Ectodermal cell (in vitro differentiated cells): ENCODE data around the gene CDH7.
A peak's percentile ranks its signal among the peaks of the same experiment; 100 is the strongest.

ENCODE experiments used
- H3K27ac ChIP-seq: 2 replicates; pipeline ENCODE4 v1.7.0; 2013; ENCODE audit warnings: mild to moderate bottlenecking, low read depth, low read length; ENCODE audit not compliant: insufficient read depth, poor library complexity, severe bottlenecking
- H3K27me3 ChIP-seq: 2 replicates; pipeline ENCODE4 v1.7.0; 2013; ENCODE audit warnings: mild to moderate bottlenecking, low read length; ENCODE audit not compliant: insufficient read depth, control insufficient read depth, poor library complexity, severe bottlenecking
- H3K36me3 ChIP-seq: one replicate; pipeline ENCODE4 v1.7.0; 2013; ENCODE audit warnings: low read length; ENCODE audit not compliant: control insufficient read depth, insufficient read depth
- H3K4me1 ChIP-seq: one replicate; pipeline ENCODE4 v1.7.0; 2013; ENCODE audit warnings: low read length; ENCODE audit not compliant: control insufficient read depth, insufficient read depth
- H3K4me3 ChIP-seq: 2 replicates; pipeline ENCODE4 v1.7.0; 2013; ENCODE audit warnings: low read depth, low read length, control low read depth; ENCODE audit not compliant: insufficient read depth
- H3K9me3 ChIP-seq: 2 replicates; pipeline ENCODE4 v1.7.0; 2013; ENCODE audit warnings: mild to moderate bottlenecking, low read length, moderate library complexity; ENCODE audit not compliant: control insufficient read depth
- WGBS, 2 experiments: methylation state at CpG; one replicate each; pipeline ENCODE4 v1.1.7; 2013; ENCODE audit warnings: missing lambda C conversion rate in 2 of 2; 5-methylcytosine and 5-hydroxymethylcytosine counted together

Gene CDH7

DNA sequence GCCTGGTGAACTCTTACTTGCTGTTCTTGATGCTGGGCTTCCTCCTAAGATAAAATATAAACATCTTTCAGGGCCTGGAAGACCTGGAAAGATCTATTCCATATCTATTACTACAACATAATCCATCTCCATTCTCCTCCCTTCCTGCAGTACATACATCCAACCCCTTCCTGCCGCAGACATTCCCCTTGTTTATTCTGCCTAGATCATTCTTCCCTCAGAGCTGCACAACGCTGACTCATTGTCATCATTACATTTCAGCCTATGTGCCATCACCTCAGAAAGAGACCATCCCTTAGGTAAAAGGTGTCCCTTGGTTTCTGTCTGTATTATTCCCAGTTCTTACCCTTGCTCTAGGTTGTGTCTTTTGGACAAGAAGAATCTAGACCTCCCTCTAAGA, 2.5 kb upstream of the CDH7 start:
- WGBS, 2 experiments: 92% methylated on average over 2 of the region's 2 CpGs
- Histone ChIP-seq H3K36me3 (no peaks in the 10 kb centered on the region), H3K27ac (no peak overlapping the region), H3K4me3 (no peak overlapping the region), H3K4me1 (no peaks in the 10 kb centered on the region), H3K27me3 (peaks cover 29% of the 10 kb centered on the region), H3K9me3 (no peaks in the 10 kb centered on the region)

DNA sequence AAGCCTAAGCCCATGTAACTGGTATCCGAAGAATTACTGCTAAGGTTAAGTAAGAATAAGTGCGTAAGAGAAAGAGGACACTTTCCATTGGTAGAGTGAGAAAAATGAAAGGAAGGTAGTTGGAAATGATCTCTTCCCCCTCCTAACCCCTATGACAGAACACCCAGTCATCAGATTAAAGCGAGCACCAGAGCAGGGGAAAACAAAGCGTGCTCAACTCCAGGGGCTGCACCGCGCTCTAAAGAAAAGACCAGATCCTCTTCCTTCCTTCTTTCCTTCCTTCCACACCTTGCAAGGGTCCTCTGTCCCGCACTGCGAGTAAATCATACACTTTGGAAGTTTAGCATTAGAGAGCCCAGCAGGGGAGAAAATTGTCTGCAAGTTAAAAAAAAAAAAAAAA, 971 bp upstream of the CDH7 start:
- WGBS, 2 experiments: 17% methylated on average over 8 of the region's 8 CpGs
- no peaks in the 10 kb centered on the region for H3K36me3 ChIP-seq
- H3K27ac ChIP-seq: no peak overlapping the region
- peaks cover 29% of the 10 kb centered on the region for H3K27me3 ChIP-seq
- H3K4me3 ChIP-seq: peak overlapping the region; percentile 80
- H3K4me1 ChIP-seq: peaks cover 5% of the 10 kb centered on the region
- H3K9me3 ChIP-seq: no peaks in the 10 kb centered on the region

- H3K36me3 ChIP-seq: no peaks in the 10 kb centered on the region
- WGBS, 2 experiments: 5% methylated on average over 42 of the region's 42 CpGs
- H3K27me3 ChIP-seq: peaks cover 29% of the 10 kb centered on the region
- H3K4me1 ChIP-seq: peaks cover 5% of the 10 kb centered on the region
- H3K9me3 ChIP-seq: no peaks in the 10 kb centered on the region
- H3K27ac ChIP-seq: no peak overlapping the region
- peak overlapping the region; percentile 80 for H3K4me3 ChIP-seq
Measured at GRCh38 chr18:65751155-65752085, 608 bp downstream of the CDH7 start.

DNA sequence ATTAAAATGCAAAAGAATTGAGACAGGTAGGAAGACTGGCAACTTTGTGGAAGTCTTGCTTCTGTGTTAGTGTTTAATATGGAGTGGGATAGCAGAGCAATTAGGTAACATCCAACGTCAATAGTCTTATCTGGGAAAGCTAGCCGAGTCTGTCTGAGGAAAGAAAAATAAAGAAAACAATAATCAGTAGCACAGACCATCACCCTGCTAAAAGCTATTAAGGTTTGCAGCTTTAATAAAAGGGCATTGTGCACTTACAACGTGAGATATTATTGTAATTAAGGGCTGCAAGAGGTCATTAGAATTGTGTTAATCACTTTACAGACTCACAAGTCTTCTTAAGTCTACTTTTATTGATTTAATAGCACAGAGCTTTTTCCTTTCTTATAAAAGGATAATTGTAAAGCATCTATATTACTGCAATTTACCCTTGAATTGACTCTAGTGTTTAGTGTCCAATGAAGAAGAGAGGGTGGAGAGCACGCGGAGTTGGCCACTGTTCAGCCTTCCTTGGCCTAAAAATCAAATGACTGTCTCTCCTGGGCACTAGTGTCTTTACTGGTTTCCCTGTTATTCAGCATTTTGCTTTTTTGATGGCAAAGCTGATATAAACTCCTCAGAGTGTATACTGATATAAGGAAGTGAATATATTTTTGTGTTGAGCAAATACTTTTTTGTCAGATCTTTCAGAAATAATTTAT, 2.0 kb downstream of the CDH7 start:
- WGBS, 2 experiments: 86 to 93% methylated on average over 4 to 5 of the region's 5 CpGs
- Histone ChIP-seq H3K27ac (no peak overlapping the region), H3K27me3 (peaks cover 29% of the 10 kb centered on the region), H3K4me1 (peaks cover 5% of the 10 kb centered on the region), H3K36me3 (no peaks in the 10 kb centered on the region), H3K9me3 (no peaks in the 10 kb centered on the region), H3K4me3 (no peak overlapping the region)

DNA sequence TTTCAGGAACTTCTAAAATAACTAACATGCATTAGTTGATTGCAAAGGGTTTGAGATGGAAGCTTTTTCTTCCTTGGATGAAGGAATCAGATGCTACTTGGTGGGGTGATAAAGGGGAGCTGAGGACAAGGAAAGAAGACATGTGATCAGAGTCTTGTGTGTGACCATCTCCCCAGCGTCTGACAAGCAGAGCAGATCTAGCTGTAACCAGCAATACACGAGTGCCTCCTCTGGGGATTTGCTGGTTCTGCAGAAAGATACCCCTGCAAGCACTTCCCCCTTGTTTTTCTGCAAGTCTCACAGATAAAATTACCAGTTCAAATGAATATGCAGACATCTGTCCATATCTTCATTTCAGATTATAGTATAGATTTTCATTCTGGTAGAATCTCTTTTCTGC, 2.7 kb downstream of the CDH7 start:
- no peaks in the 10 kb centered on the region for H3K9me3 ChIP-seq
- peaks cover 5% of the 10 kb centered on the region for H3K4me1 ChIP-seq
- no peaks in the 10 kb centered on the region for H3K36me3 ChIP-seq
- H3K4me3 ChIP-seq: no peak overlapping the region
- no peak overlapping the region for H3K27ac ChIP-seq
- WGBS, 2 experiments: 0 to 4% methylated on average over 2 of the region's 2 CpGs
- H3K27me3 ChIP-seq: peaks cover 29% of the 10 kb centered on the region

- no peaks in the 10 kb centered on the region for H3K36me3 ChIP-seq
- H3K4me3 ChIP-seq: no peak overlapping the region
- no peak overlapping the region for H3K27ac ChIP-seq
Measured at GRCh38 chr18:65754121-65754520, 3.3 kb downstream of the CDH7 start.

DNA sequence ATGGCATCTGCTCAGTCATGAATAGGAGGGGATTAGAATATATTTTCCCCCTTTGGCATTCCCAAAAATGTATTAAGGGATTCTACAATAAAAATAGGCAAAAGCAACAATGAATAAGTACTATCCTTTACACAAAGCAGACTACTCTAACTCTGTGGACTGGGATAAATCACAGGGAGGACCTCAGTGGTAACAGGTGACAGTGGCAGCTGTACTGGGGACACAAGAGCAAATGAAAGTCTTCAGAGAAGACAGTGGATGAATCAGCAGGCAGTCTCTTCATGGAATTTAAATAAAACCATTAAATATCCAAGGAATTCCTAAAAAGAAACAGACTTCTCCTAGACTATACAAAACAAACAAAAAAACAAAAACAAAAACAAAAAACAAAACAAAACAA, 4.8 kb downstream of the CDH7 start:
- Histone ChIP-seq H3K9me3 (no peaks in the 10 kb centered on the region), H3K4me1 (peaks cover 5% of the 10 kb centered on the region), H3K36me3 (no peaks in the 10 kb centered on the region), H3K27me3 (peaks cover 25% of the 10 kb centered on the region), H3K4me3 (no peak overlapping the region), H3K27ac (no peak overlapping the region)

More at GRCh38 chr18:65754121-65754520, 3.3 kb downstream of the CDH7 start:
- whole genome bisulfite sequencing, 2 experiments: 40% methylated on average over 1 of the region's 3 CpGs; no CpG with 5 or more reads in 1 of the 2 experiments
- H3K4me1 ChIP-seq: peaks cover 5% of the 10 kb centered on the region
- peaks cover 29% of the 10 kb centered on the region for H3K27me3 ChIP-seq
- H3K9me3 ChIP-seq: no peaks in the 10 kb centered on the region

GRCh38 chr18:65760457-65760856, 9.6 kb downstream of the CDH7 start:
- 92 to 98% methylated on average over 1 of the region's 1 CpG for WGBS, 2 experiments
- Histone ChIP-seq H3K9me3 (no peaks in the 10 kb centered on the region), H3K4me1 (no peaks in the 10 kb centered on the region), H3K4me3 (no peak overlapping the region), H3K36me3 (no peaks in the 10 kb centered on the region), H3K27ac (no peak overlapping the region), H3K27me3 (no peaks in the 10 kb centered on the region)

DNA sequence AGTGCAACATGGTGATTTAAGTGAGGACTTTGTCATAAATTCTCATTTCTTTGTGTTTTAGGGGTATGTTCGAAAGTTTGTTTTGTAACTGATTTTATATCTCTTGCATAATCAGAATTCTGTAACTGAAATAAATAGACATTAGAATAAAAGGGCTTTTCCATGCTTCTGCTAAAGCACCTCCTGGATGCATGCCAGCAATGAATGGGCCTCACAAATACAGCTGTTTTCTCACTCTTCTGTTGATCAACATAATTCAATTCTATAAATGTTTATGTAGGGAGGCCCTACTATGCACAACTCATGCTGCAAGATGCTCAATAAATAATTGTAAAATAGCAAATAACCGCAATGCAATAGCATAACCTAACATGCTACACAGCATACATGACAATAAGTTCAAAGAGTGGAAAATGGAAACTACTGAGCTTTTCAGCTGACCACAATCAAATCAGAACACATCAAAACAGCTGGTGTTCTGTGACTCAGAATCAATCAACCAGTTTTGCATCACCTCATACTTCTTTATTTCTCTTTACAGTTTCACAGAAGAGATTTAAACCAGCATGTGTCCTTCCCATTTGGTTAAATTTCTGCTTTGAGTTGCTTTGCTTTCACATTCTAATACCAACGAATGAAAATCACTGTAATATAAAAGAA, 11.0 kb downstream of the CDH7 start:
- H3K27ac ChIP-seq: no peak overlapping the region
- WGBS, 2 experiments: 91 to 94% methylated on average over 1 of the region's 3 CpGs
- no peaks in the 10 kb centered on the region for H3K9me3 ChIP-seq
- no peaks in the 10 kb centered on the region for H3K36me3 ChIP-seq
- no peaks in the 10 kb centered on the region for H3K27me3 ChIP-seq
- H3K4me1 ChIP-seq: no peaks in the 10 kb centered on the region
- no peak overlapping the region for H3K4me3 ChIP-seq

DNA sequence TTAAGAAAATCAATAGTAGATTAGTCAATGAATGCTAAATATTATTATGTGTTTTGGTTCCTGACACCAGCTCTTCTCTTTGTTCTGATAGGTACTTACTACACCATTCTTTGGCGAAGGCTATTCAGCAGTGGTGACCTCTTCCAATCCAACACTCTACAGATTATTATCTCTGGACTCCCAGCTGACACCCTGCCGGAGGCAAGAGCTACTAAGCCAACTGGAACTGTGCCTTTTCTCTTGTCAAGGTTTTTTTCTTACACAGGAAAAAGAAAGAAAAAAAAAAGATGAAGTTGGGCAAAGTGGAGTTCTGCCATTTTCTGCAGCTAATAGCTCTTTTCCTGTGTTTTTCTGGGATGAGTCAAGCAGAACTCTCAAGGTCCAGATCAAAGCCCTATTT, 11.7 kb downstream of the CDH7 start:
- H3K27ac ChIP-seq: no peak overlapping the region
- no peak overlapping the region for H3K4me3 ChIP-seq

More for the DNA sequence above, 11.7 kb downstream of the CDH7 start:
- 91 to 100% methylated on average over 2 of the region's 2 CpGs for WGBS, 2 experiments
- H3K27me3 ChIP-seq: no peaks in the 10 kb centered on the region
- H3K36me3 ChIP-seq: no peaks in the 10 kb centered on the region
- H3K9me3 ChIP-seq: no peaks in the 10 kb centered on the region
- H3K4me1 ChIP-seq: no peaks in the 10 kb centered on the region
